ENCODE data around the gene ULK4. TPM values are rescaled to one million over a fixed set of nuclear protein-coding genes. Genes with fewer than 3 reads are reported as not detected.

The ULK4 gene
- polyA plus RNA-seq, 1 experiment: 1.6 TPM

DNA sequence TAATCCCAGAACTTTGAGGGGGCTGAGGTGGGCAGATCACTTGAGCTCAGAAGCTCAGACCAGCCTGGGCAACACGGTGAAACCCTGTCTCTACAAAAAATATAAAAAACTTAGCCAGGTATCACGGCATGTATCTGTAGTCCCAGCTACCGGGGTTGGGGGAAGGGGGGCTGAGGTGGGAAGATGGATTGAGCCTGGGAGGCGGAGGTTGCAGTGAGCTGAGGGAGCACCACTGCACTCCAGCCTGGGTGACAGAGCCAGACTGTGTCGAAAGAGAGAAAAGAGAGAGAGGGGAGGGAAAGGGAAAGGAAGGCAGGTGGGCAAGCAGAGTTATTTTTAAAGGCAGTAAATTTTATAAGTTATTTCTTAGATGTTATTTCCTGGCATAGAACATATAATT, 368.1 kb downstream of the ULK4 start:
- no peak for DNase-seq (ENCODE audit: low read depth)

DNA sequence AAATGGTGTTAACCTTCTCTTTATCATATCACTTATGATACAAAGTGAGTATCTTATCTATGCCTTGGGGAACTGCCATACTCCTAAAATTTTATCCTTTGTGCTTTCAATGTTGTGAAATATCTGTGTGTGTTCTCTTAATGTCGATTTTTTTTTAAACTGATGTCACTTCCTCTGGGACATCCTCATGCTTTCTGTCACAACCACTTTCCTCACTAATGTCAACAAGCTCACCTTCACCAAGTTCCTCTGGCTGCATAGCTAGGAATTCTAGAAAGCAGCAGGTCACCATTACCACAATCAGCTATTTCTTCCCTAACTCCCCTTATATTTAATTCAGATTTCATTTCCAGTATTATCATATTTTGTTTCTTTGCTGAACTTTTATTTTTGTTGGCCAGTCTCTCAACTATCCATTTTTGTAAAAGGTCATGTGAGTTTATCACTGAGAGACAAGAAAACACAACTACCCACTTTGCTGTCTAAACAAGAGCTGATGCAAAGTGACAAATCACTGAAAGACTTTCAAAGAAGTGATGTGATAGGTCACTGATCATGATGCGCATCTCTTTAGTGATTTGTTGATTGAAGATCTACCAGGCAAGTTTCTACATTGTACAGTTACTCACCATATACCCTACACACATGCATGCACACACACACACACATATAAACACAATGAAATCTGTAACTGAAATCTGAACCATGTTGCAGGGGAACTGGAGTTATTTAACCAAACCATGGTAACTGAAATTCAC, 369.0 kb downstream of the ULK4 start:
- ChIA-PET CTCF (no interaction called here), POLR2A (no interaction called here)
- no peak for DNase-seq (ENCODE audit: low read depth)
- TF ChIP-seq, protein P1, sequence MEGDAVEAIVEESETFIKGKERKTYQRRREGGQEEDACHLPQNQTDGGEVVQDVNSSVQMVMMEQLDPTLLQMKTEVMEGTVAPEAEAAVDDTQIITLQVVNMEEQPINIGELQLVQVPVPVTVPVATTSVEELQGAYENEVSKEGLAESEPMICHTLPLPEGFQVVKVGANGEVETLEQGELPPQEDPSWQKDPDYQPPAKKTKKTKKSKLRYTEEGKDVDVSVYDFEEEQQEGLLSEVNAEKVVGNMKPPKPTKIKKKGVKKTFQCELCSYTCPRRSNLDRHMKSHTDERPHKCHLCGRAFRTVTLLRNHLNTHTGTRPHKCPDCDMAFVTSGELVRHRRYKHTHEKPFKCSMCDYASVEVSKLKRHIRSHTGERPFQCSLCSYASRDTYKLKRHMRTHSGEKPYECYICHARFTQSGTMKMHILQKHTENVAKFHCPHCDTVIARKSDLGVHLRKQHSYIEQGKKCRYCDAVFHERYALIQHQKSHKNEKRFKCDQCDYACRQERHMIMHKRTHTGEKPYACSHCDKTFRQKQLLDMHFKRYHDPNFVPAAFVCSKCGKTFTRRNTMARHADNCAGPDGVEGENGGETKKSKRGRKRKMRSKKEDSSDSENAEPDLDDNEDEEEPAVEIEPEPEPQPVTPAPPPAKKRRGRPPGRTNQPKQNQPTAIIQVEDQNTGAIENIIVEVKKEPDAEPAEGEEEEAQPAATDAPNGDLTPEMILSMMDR (IDR thresholded peaks at IDR 0.05; ENCODE audit: insufficient read depth, low read depth, low read length): no peak
- Histone ChIP-seq H3K27me3 (ENCODE audit: control insufficient read depth, insufficient read depth, low read length) (no peaks in the 10 kb centered on the region), H3K4me3 (ENCODE audit: low read depth, low read length) (no peak overlapping the region), H3K36me3 (ENCODE audit: control insufficient read depth, insufficient read depth, low read length) (no peaks in the 10 kb centered on the region)

More for the DNA sequence above, 368.1 kb downstream of the ULK4 start:
- ChIA-PET CTCF (no interaction called here), POLR2A (no interaction called here)
- TF ChIP-seq, protein P1 (IDR thresholded peaks at IDR 0.05; ENCODE audit: insufficient read depth, low read depth, low read length): no peak
- no peak overlapping the region for H3K4me3 ChIP-seq (ENCODE audit: low read depth, low read length)
- H3K27me3 ChIP-seq (ENCODE audit: control insufficient read depth, insufficient read depth, low read length): no peaks in the 10 kb centered on the region
- H3K36me3 ChIP-seq (ENCODE audit: control insufficient read depth, insufficient read depth, low read length): no peaks in the 10 kb centered on the region

DNA sequence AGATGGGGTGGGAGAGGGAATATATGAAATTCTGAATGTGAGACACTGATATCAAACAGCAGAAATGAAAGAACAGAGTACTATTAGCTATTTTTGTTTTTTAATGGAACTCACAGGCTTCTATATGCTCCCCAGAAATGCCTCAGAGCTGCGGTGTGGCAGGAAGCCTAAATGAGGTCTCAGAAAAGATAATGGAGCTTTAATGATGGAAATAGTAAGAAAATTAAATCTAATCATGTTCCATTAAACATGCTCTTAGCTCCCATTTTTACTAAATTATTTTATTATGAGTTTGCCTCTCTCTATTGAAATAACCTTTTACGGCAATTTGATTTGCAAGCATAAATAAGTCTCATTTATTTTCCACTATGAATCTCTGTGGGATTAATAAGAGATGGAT, 378.9 kb downstream of the ULK4 start:
- Histone ChIP-seq H3K36me3 (ENCODE audit: control insufficient read depth, insufficient read depth, low read length) (no peaks in the 10 kb centered on the region), H3K27me3 (ENCODE audit: control insufficient read depth, insufficient read depth, low read length) (no peaks in the 10 kb centered on the region), H3K4me3 (ENCODE audit: low read depth, low read length) (no peak overlapping the region)
- no peak for DNase-seq (ENCODE audit: low read depth)
- CTCF ChIA-PET: no interaction called here
- POLR2A ChIA-PET: no interaction called here
- TF ChIP-seq, protein P1 (IDR thresholded peaks at IDR 0.05; ENCODE audit: insufficient read depth, low read depth, low read length): no peak

DNA sequence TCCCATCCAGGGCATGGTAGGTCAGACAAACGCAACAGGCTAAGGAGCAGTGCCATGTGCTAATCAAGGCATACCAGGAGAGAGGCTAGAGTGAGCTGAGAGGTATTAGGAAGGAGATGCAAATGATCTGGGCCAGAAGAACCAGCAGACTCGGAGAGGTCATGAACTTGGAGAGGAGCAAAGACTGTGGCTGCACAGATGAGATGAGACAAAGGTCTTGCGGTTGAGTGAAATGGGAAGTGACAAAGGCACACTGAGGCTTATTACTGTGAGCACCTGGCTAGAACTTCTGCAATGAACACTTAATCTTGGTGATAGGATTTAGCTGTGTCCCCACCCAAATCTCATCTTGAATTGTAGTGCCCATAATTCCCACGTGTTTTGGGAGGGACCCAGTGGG, 380.2 kb downstream of the ULK4 start:
- Histone ChIP-seq H3K4me3 (ENCODE audit: low read depth, low read length) (no peak overlapping the region), H3K36me3 (ENCODE audit: control insufficient read depth, insufficient read depth, low read length) (no peaks in the 10 kb centered on the region), H3K27me3 (ENCODE audit: control insufficient read depth, insufficient read depth, low read length) (no peaks in the 10 kb centered on the region)
- no peak for DNase-seq (ENCODE audit: low read depth)
- TF ChIP-seq, protein P1 (IDR thresholded peaks at IDR 0.05; ENCODE audit: insufficient read depth, low read depth, low read length): no peak
- CTCF ChIA-PET: no interaction called here
- POLR2A ChIA-PET: no interaction called here

DNA sequence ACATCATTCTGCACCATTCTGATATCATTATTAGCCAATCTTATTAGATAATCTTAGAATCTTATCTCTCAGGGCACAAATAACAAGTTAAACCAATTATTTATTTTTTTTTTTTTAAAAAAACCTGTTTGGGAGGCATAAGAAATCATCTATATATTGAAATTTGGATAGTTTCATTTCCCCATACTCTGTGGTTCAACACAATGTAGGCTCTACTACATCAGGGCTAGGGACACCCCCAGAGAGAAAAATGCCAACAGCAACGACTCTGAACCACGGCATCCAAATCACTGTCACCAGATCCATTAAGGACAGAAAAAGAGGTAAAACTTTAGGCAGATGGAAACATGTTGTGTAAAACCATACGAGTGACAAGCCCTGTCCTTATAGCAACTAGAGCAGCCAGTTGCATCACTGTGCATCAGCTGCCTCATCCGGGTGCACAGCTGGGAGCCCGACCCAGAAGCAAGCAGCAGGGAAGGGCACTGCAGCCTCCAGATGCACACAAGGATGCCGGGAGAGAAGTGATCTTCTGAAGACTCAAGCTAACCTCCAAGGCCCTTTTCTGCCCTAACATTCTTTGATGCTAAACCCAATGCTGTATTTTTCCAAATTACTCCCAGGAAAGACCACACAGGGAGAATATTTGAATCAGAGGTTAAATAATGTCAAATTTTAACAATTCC, 381.5 kb downstream of the ULK4 start:
- DNase-seq (ENCODE audit: low read depth): no peak
- ChIA-PET POLR2A (no interaction called here), CTCF (interaction anchor here (0.8 kb wide), 1 partner anchor 51 kb away, joined by 3 read pairs; no protein-coding TSS in a partner anchor)
- TF ChIP-seq, protein P1 (IDR thresholded peaks at IDR 0.05; ENCODE audit: insufficient read depth, low read depth, low read length): no peak
- H3K36me3 ChIP-seq (ENCODE audit: control insufficient read depth, insufficient read depth, low read length): no peaks in the 10 kb centered on the region
- no peaks in the 10 kb centered on the region for H3K27me3 ChIP-seq (ENCODE audit: control insufficient read depth, insufficient read depth, low read length)
- no peak overlapping the region for H3K4me3 ChIP-seq (ENCODE audit: low read depth, low read length)

Data from BJ (cell line).